Astrocyte of the hippocampus (primary cell): ENCODE measurements around the gene GP9.
"Not testable (repeated sequence)": the region's sequence is repeated elsewhere in the genome, so short reads cannot be mapped to it uniquely, and the experiment has no call there.

Source experiments
- DNase-seq: peaks from one replicate; pipeline ENCODE4 v3.0.0; 2011; ENCODE audit warnings: low read depth, low spot score

The GP9 gene

GRCh38 chr3:129070086-129070885, 9.7 kb downstream of the GP9 start:
- DNase-seq = no peak

GRCh38 chr3:129077222-129077621, 16.6 kb downstream of the GP9 start:
- DNase-seq = no peak

GRCh38 chr3:129078510-129078909, 17.9 kb downstream of the GP9 start:
- DNase-seq = no peak

- DNase-seq = no peak
Observed at GRCh38 chr3:129081503-129081902, 20.9 kb downstream of the GP9 start.

DNA sequence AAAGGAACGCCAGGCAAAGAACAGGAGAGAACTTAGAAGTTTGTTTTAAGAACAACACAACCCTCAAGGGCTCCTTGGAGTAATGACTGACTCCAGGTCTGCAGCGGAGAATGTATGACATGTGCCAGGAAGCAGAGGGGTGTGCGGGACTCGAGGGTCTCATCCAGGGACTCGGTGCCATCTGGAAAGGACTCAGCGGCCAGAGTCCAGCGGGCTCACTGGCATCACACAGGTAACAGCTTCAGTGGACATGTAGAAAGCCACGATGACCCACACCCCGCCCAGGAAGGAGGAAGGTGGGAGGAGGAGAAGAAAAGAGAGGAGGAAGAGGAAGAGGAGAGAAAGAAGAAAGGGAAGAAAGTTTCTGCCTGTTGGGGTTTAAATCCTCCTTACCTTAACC, 21.4 kb downstream of the GP9 start:
- DNase-seq = no peak

- DNase-seq = no peak
Observed at GRCh38 chr3:129084501-129084900, 23.9 kb downstream of the GP9 start.

DNA sequence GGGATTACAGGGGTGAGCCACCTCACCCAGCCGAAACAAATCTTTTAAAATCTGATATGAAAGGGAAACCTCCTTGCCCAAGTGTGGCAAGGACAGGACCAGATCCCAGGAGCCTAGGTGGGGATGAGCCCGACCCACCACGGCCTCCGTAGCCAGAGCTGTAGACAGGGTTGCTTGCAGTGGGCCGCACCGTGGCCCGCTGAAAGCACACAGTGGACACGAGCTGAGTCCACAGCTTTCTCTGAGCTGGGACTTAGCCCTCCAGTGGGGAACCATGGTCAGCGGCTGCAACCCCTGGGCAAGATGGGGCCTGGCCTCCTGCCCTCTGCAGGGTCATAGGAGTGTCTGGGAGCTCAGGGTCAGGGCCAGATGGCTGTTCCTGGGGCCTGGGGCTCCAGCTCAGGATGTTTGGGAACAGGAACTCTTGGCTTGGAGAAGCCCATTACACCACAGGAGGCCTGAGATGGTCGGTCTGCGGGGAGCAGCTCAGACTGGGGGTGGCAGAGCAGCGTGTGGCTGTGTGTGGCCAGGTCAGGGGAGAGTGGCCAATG, 24.7 kb downstream of the GP9 start:
- DNase-seq = no peak

DNA sequence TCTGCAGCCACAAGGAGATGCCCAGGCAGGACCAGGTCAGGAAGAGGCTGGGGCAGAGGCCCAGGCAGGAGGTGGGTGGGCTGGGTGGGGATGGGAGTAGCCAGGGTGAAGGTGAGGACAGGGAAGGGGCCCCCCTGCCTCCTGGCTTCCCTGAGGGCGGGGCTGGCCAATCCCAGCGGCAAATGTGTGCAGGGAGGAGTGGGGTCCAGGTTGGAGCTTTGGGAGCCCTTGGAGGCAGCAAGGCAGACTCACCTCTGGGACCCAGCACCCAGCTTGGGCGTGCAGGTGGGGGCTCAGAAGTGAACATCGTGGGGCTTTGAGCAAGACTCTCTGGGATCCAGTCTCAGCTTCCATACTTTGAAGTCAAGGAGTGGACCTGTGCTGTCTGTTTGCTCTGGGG, 25.2 kb downstream of the GP9 start:
- no peak for DNase-seq

DNA sequence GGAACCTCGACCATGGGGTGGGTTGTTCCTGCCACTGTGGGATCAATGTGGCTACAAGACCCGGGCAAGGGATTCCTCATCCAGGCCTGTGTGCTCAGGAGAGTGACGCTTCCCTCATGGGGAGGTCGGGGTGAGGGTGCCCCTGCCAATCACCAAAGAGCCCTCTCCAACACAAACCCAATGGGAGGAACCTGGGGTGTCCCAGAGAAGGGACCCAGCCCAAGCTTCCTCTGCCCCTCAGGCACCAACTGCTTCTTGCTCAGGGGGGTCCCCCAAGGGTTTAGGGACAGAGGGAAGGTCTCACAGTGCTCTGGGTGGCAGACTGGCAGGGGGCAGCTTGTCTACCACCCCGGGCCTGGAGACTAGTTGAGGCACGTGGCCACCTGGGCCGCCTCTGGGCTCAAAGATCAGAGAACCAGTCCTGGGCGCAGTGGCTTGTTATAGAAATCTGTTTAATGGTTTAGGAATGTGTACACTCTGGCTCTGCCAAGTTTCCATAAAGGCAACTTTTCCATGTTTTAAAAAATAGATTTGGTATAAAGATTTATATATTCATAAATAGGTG, 26.6 kb downstream of the GP9 start:
- DNase-seq = peak; percentile 58

- peak; percentile 55 for DNase-seq
Observed at GRCh38 chr3:129087904-129088303, 27.3 kb downstream of the GP9 start.

- not testable (repeated sequence) for DNase-seq
Observed at GRCh38 chr3:129088312-129088711, 27.7 kb downstream of the GP9 start.

- DNase-seq = no peak
Observed at GRCh38 chr3:129095285-129095684, 34.7 kb downstream of the GP9 start.

DNA sequence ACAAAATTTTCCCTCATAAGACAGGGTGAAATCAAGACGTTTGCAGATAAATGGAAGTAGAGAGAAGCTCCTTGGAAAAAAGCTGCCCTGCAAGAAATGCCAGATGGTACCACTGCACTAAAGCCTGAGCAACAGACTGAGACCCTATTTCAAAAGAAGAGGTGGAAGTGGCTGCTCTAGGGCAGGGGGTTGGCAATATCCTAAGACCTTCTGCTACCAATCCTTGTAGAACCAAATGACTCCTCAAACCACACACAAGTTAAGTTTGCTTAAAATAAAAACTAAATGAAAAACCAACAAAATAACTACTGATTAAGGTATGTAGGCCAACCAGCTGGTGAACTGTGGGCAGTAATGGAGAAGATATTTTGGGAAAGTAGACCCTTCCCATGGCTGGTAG, 39.7 kb downstream of the GP9 start:
- DNase-seq = no peak

DNA sequence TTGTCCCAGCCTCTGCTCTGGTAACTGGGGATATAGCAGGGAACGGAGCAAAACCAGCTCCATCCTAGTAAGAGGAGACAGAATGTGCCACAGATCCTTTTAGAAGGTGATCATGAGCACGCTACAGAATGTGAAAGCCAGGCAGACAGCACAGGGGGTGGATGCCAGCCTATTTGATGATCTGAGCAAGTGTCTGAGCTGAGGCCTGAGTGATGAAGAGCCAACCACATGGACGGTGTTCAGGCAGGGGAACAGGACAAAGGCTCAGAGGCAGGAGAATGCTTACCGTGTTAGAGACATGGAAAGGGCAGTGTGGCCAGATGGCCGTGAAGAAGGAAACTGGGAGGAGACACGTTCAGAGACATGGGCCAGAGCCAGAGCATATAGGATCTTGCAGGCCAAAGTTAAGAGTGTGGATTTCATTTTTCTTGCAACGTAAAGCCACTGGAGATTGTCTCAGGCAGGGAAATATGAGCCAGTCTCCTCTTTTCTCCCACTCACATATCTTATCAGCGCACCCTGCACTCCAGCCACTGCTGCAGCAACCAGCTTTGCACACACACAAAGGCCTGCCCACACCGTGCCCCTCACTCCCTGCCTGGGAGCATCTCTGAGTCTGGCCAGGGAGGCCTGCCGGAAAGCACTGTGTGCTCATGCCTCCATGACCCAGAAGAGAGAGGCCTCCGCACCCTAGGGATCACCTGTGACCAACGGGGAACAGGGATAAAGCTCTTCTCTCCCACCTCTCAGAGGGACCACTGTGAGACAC, 41.0 kb downstream of the GP9 start:
- no peak for DNase-seq

DNA sequence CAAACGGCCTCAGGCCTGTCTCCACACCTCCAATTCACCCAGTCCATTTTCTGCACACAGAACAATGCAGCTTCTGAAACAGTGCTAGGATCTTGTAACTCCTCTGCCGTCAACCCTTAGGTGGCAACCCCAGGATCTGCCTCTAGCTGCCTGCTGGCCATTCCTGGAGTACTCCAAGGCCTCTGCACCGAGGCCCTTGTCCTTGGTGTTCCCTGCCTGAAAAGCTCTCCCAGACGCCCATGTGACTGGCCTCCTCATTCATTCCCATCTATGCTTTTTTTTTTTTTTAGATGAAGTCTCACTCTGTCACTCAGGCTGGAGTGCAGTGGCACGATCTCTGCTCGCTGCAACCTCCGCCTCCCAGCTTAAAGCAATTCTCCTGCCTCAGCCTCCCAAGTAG, 42.7 kb downstream of the GP9 start:
- no peak for DNase-seq

DNA sequence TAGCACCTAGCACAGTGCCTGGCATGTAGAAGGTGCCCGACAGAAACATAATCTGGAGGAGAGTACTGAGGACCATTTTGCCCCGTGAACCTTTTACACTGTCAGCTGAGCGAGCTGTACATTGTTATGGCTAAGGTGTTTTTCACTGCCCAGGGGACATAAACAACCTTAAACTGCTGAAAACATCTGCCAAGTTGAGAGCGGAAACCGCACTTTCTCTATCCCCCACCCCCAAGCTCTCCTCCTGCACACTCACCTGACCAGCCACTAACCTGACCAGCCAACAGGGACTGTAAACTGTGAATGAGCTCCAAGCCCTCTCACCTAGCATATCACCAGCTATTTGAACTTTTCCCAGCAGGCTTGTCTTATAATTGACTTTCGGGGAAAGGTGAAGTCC, 43.5 kb downstream of the GP9 start:
- DNase-seq = no peak

- DNase-seq = no peak
Observed at GRCh38 chr3:129104498-129105079, 44.0 kb downstream of the GP9 start.

DNA sequence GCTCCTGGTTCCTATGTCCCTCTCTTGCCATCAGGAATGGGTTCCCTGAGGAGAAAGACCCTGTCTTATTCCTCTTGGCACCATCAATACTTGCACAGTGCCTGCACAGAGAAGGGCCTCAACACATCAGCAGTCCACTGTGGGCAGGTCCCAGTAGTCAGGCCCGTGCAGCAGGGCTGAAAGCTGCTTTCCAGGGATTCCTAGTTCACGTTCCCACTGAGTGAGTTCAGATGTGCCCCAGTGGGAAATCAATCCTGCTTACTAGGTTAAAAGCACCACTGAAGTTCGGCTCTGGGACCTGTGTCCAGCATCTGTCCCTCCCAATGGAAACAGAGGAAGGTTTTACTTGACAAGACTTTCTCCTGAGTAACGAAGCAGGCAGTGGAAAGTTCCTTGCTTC, 45.3 kb downstream of the GP9 start:
- no peak for DNase-seq

DNA sequence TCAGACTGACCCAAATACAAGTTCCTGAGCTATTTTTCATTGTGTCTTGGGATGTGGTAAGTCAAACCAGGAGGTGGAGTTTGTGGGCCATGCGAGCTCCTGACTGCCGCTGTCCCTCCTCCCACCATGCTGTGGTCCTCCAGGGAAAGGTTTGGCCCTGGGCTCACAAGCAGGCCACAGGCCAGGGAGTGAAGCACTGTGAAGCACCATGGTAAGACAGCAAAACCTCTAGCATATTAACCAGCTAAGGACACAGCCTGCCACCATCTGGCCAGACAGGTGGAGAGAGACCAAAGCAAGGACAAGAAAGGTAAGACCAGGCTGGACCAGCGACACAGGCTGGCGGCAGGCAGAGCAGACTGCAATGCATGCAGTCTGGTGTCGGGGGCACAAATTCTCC, 45.7 kb downstream of the GP9 start:
- DNase-seq = no peak

GRCh38 chr3:129106866-129107565, 46.4 kb downstream of the GP9 start:
- DNase-seq = no peak

- no peak for DNase-seq
Observed at GRCh38 chr3:129107793-129108192, 47.2 kb downstream of the GP9 start.
